Central memory CD8-positive, alpha-beta T cell (primary cell): ENCODE measurements around the gene ABTB1.

Source experiments
- ATAC-seq: fragments of 150-1000 bp; cut with Tn5 transposase; replicated peaks from 2 replicates; pipeline ENCODE4 v1.10.0; 2022; ENCODE audit warnings: mild to moderate bottlenecking, moderate FRiP score, moderate number of reproducible peaks; ENCODE audit not compliant: poor library complexity, severe bottlenecking; ENCODE audit errors: extremely low read depth
- DNase-seq, 2 donors: peaks; one replicate each; pipeline ENCODE4 v3.0.0; 2021; ENCODE audit warnings: low spot score in 2 of 2
- H3K27ac Mint-ChIP-seq: one replicate; pipeline ENCODE4 v1.8.0; 2022; ENCODE audit warnings: low read depth, mild to moderate bottlenecking, moderate library complexity, mixed read lengths
- H3K27me3 Mint-ChIP-seq: one replicate; pipeline ENCODE4 v1.8.0; 2022; ENCODE audit warnings: mixed read lengths
- H3K36me3 Mint-ChIP-seq: one replicate; pipeline ENCODE4 v1.8.0; 2022; ENCODE audit warnings: mild to moderate bottlenecking, moderate library complexity, mixed read lengths; ENCODE audit not compliant: insufficient read depth
- H3K4me1 Mint-ChIP-seq: one replicate; pipeline ENCODE4 v1.8.0; 2022; ENCODE audit warnings: mixed read lengths
- H3K4me3 Mint-ChIP-seq: one replicate; pipeline ENCODE4 v1.8.0; 2022; ENCODE audit warnings: mild to moderate bottlenecking, moderate library complexity, mixed read lengths
- H3K9me3 Mint-ChIP-seq: one replicate; pipeline ENCODE4 v1.8.0; 2022; ENCODE audit warnings: mixed read lengths

ABTB1 gene

DNA sequence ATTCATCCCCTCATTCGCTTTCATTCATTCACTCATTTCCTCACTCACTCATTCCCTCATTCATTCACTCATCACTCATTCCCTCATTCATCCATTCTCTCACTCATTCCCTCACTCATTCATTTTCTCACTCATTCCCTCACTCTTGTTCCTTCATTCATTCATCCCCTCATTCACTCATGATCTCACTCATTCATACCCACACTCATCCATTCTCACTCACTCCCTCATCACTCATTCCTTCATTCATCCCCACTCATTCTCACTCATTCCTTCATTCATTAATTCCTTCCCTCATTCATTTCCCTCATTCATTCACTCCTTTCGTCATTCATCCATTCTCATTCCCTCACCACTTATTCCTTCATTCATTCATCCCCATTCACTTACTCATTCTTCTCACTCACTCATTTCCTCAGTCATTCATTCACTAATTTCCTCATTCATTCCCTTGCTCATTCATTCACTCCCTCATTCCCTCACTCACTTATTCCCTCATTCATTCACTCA, 14.5 kb downstream of the ABTB1 start:
- no peak for DNase-seq
- no peaks in the 10 kb centered on the region for H3K27me3 Mint-ChIP-seq
- H3K27ac Mint-ChIP-seq, result no peak overlapping the region
- H3K36me3 Mint-ChIP-seq, result no peaks in the 10 kb centered on the region
- no peak overlapping the region for H3K4me3 Mint-ChIP-seq
- H3K4me1 Mint-ChIP-seq, result no peaks in the 10 kb centered on the region
- ATAC-seq, result no peak
- H3K9me3 Mint-ChIP-seq, result no peaks in the 10 kb centered on the region

DNA sequence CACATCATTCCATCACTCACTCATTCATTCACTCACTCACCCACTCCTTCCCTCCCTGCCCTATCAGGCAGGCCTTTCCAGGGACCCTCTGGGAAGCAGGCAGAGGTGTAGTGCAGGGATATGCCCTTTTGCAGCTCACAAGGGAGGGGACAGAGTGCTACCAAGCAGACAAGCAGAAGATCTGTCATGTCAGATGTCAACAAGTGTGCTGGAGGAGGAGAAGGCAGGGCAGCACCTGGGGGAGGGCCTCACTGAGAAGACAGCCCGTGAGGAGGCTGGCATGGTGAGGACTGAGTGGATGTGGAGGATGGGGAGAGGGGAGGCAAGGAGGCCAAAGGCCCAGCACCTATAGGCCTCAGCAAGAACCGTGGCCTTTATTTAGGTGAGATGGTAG, 15.3 kb downstream of the ABTB1 start:
- no peaks in the 10 kb centered on the region for H3K9me3 Mint-ChIP-seq
- no peak for ATAC-seq
- H3K4me1 Mint-ChIP-seq, result no peaks in the 10 kb centered on the region
- H3K27me3 Mint-ChIP-seq, result peaks cover 6% of the 10 kb centered on the region
- no peak overlapping the region for H3K4me3 Mint-ChIP-seq
- DNase-seq, result no peak
- H3K36me3 Mint-ChIP-seq, result no peaks in the 10 kb centered on the region
- H3K27ac Mint-ChIP-seq, result no peak overlapping the region

DNA sequence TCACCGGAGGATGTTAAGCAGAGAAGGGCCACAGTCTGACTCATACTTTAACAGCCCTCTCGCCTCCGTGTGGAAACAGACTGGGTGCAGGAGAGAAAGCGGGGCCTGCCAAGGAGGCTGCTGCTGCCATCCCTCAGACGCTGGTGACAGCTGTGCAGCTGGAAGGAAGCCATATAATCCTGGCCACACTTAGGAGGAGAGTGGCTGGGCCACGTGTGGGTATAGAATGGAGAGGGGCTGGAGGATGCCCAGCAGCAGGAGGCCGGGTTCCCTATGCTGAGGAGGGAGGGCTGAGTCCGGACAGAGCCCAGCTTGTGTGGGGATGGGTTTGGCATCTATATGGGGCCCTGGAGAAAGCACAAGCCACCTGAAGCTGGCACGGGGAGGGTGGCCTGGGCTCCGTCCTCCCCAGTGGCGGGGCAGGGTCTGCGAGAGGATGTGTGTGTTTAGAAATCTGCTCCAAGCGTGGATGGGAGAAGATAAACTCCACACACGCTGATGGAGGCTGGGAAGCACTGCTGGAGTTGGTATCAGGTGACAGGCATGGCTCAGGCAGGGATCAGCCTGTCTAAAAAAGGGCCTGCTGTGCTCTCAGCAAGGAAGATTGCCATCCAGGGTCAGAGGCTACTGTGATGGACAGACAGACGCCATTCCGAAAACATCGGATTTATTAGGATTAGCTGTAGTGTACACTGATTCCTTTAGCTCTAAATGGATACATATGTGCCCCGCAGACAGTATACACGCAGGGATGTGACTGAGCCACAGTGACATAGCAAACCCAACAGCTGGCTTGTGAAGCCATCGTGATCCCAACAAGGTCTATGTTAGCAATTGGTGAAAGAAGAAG, 15.9 kb downstream of the ABTB1 start:
- DNase-seq (no peak), ATAC-seq (no peak)
- H3K4me3 Mint-ChIP-seq, result no peak overlapping the region
- H3K36me3 Mint-ChIP-seq, result no peaks in the 10 kb centered on the region
- no peak overlapping the region for H3K27ac Mint-ChIP-seq
- H3K4me1 Mint-ChIP-seq, result no peaks in the 10 kb centered on the region
- H3K9me3 Mint-ChIP-seq, result no peaks in the 10 kb centered on the region
- H3K27me3 Mint-ChIP-seq, result peaks cover 13% of the 10 kb centered on the region

DNA sequence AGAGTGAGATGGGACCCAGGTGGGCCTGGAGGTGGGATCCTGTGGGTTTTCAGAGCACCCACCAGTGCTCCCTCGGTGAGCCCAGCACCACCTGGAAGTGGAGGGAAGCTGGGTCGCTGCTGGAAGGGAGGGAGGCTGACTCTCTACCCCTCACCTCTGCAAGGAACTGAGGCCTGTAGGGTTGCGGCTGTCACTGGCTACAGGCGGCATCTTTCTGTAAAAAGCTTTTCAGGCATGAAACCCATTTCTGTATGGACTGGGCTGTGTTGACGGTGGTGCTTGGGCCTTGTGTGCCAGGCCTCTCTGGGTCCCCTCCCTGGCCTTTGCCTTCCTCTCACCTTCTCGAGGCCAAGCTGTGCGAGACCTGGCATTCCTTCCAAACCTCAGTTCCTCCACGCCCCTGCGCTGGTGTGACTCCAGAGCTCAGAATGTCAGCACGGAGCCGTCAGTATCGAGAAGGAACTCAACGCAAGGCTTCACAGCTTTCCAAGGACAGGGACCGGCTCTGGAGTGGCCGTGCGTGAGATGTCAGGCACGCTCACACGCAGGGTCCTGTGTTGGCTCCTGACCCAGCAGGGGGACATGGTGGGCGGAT, 16.6 kb downstream of the ABTB1 start:
- no peak overlapping the region for H3K4me3 Mint-ChIP-seq
- DNase-seq, result no peak
- no peaks in the 10 kb centered on the region for H3K4me1 Mint-ChIP-seq
- no peaks in the 10 kb centered on the region for H3K9me3 Mint-ChIP-seq
- H3K36me3 Mint-ChIP-seq, result no peaks in the 10 kb centered on the region
- no peak for ATAC-seq
- peaks cover 16% of the 10 kb centered on the region for H3K27me3 Mint-ChIP-seq
- no peak overlapping the region for H3K27ac Mint-ChIP-seq

DNA sequence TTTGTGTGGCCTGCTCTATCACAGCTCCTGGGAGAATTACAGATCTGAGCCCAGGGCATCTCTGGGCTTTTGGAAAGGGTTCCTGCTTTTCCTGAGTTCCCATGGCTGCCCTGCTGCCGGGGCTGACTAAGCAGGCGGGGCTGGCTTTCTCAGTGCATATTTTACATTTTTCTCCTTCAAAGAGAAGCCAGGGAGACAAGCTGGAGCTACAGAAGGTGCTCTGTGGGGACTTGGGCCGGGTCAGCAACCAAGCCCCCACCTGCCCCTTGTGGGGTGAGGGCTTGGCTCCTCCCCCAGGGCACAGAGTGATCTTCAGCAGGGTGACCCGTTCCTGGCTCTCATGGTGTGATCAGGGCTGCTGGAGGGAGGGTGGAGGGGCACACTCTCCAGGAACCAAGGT, 17.4 kb downstream of the ABTB1 start:
- no peak for ATAC-seq
- DNase-seq, result no peak
- peaks cover 16% of the 10 kb centered on the region for H3K27me3 Mint-ChIP-seq
- no peak overlapping the region for H3K27ac Mint-ChIP-seq
- no peaks in the 10 kb centered on the region for H3K36me3 Mint-ChIP-seq
- no peaks in the 10 kb centered on the region for H3K4me1 Mint-ChIP-seq
- no peaks in the 10 kb centered on the region for H3K9me3 Mint-ChIP-seq
- no peak overlapping the region for H3K4me3 Mint-ChIP-seq

DNA sequence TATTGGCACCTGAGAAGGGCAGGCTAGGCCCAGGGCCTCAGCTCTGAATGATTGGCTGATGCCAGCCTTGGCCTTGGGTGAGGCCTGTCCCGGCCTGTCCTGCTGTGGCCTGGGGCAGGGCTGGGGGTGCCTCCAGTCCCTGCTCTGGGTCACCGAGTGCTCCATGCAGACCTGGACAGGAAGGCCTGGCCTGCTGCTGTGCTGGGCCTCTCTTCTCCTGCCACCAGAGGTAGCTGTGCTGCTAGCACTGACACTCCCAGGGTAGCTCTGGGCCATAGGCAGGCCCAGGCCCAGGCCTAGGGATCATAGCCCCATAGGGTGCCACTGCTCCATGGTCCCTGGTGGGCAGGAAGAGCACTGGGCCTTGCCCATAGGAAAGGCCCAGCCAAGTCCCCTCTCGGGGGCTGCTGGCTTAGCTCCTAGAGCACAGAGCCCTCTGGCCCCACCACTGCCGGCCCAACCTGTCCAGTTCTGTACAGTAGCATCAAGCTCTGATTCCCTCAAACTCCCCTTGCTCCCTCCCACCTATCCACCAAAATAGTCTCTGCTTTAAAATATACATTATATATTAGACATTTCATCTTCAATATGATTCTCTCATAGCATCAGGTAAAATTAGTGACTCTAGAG, 18.2 kb downstream of the ABTB1 start:
- ATAC-seq (no peak), DNase-seq (no peak)
- H3K27ac Mint-ChIP-seq, result no peak overlapping the region

DNA sequence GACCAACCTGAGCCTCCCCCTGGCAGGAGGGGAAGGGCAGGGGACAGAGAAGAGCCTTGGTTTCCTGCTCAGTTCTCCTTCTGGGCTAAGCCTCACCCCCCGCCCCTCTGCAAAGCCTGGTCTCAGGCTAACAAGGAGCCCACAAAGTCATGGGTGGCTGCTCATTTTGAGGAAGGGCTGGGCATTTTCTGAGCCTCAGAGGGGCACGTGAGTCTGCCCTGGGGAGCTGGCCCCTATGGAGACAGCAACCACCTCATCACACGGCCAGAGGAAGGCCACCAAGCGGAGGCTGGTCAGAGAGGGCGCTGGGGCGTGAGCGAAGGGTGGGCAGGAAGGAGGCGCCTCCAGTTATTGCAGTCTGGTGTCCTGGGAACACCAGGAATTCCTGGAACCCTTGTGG, 18.7 kb downstream of the ABTB1 start:
- ATAC-seq, result no peak
- no peak for DNase-seq
- Mint-ChIP-seq H3K9me3 (no peaks in the 10 kb centered on the region), H3K4me1 (no peaks in the 10 kb centered on the region), H3K27ac (no peak overlapping the region), H3K4me3 (no peak overlapping the region), H3K27me3 (peaks cover 16% of the 10 kb centered on the region), H3K36me3 (no peaks in the 10 kb centered on the region)

More for the DNA sequence above, 18.2 kb downstream of the ABTB1 start:
- no peaks in the 10 kb centered on the region for H3K9me3 Mint-ChIP-seq
- no peaks in the 10 kb centered on the region for H3K36me3 Mint-ChIP-seq
- no peaks in the 10 kb centered on the region for H3K4me1 Mint-ChIP-seq
- peaks cover 16% of the 10 kb centered on the region for H3K27me3 Mint-ChIP-seq
- no peak overlapping the region for H3K4me3 Mint-ChIP-seq

DNA sequence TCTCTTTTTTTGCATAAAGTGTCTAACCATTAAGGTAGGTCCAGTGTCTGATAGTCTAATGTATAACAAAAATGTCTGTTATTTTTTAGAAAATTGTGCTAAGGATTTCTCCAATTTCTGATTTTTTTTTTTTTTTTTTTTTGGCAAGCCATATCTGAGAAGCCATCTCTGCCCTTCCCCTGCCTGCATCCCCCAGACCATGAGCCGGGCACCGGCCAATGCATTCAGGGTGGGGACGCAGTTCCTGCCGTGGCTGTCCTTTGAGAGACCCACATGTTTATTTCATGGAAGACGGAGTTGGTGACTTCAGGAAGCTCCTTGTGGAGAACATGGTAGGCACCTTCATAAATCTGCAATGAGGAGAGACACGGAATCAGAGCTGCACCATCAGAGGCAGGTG, 19.2 kb downstream of the ABTB1 start:
- Mint-ChIP-seq H3K36me3 (no peaks in the 10 kb centered on the region), H3K9me3 (no peaks in the 10 kb centered on the region), H3K4me3 (no peak overlapping the region), H3K27me3 (peaks cover 16% of the 10 kb centered on the region), H3K4me1 (no peaks in the 10 kb centered on the region), H3K27ac (no peak overlapping the region)
- DNase-seq (no peak), ATAC-seq (no peak)

DNA sequence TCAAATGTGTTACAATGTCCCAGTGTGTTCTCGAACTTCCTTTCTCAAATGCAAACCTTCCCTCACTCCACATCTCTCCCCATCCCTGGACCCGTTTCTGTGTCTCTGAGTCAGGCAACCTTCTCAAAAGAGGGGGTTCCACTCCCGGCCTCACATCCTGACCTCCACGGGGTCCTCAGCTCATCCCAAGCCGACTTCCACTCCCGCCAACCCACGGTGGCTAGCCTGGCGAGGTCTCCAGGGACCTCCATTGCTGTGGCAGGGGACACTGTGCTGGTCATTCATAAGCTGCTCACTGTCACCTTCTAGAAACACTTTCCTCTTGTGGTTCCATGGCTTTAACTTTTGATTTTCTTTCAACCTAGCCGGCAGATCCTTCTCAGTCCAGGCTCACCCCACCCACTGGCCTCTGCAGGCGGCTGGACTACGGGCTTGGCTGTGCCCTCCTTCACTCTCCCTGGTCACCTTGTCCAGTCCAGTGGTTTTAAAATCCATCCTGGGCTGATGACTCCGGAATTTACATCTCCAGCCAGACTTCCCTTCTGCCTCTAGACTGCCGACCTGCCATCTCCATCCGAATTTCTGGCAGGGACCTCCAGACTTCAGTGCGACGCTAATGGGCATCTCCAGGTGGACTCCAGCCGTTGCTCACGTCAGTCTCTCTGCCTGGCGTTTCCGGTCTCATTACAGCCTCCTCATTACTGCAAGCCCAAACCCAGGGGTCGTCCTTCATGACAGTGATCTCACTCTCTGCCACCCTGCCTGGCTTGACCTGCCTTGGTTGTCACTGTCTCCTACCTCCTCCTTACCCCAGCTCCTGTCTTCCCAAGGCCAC, 20.0 kb downstream of the ABTB1 start:
- DNase-seq (no peak), ATAC-seq (no peak)
- H3K27me3 Mint-ChIP-seq, result peaks cover 16% of the 10 kb centered on the region
- no peak overlapping the region for H3K4me3 Mint-ChIP-seq
- peaks cover 5% of the 10 kb centered on the region for H3K4me1 Mint-ChIP-seq
- no peak overlapping the region for H3K27ac Mint-ChIP-seq
- H3K9me3 Mint-ChIP-seq, result no peaks in the 10 kb centered on the region
- no peaks in the 10 kb centered on the region for H3K36me3 Mint-ChIP-seq

DNA sequence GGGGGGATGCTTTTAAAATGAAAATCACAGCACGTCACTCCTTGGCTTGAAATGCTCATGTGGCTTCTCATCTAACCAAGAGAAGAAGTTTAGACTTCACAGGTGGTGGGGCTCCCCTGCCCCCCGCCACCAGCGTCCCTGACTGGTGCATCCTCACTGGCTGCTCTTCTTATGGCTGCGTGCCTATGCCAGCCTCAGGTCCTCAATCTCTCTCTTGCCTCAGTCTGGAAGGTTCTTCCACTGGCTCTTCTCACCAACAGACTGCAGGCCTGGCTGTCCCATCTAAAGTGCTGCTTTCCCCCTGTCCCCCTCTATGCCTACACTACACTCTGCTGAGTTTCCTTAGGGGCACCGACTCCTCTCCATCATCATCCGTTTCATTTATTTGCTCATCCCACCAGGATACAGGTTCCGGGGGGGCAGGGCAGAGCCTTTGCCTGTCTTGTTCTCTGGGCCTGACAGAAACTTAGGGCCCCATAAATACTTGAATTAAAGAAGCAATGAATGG, 20.6 kb downstream of the ABTB1 start:
- Mint-ChIP-seq H3K9me3 (no peaks in the 10 kb centered on the region), H3K4me1 (peaks cover 5% of the 10 kb centered on the region), H3K4me3 (no peak overlapping the region), H3K27me3 (peaks cover 16% of the 10 kb centered on the region), H3K27ac (no peak overlapping the region), H3K36me3 (no peaks in the 10 kb centered on the region)
- ATAC-seq (no peak), DNase-seq (no peak)

DNA sequence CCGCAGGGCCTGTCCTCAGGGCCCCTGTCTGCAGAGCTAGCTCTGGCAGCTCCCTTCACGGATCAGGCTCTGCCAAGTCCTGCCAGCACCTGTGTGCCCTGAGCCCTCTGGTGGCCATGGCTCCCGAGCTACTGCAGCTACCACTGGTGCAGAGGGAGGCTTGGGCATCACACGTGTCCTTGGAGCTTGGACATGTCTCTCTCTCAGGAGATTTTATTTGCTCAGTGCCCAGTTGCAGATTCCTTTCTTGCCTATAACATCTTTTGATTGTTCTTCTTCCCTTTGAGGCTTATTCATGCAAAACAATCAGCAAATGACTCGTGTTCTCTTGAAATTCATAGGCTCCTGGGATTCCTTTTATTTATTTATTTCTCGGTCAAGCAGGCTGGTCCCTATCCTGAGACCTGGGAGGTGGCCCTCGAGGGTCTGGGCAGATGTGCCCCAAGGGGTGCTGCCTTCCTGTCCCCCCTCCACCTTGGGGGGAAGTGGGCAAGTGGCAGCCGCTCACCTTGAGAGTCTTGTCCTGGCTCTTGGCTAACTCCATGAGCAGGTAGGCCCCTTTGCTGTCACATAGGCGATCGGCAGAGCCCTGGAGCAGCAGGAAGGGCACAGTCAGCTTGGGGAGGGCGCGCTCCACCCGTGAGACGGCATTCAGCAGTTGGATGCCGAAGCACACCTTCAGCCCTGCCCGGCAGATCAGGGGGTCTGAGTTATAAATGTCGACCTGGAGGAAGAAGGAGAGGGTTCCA, 21.9 kb downstream of the ABTB1 start:
- Mint-ChIP-seq H3K36me3 (no peaks in the 10 kb centered on the region), H3K4me3 (no peak overlapping the region), H3K27me3 (peaks cover 16% of the 10 kb centered on the region), H3K4me1 (peaks cover 5% of the 10 kb centered on the region), H3K9me3 (no peaks in the 10 kb centered on the region), H3K27ac (no peak overlapping the region)
- ATAC-seq (no peak), DNase-seq (no peak)
